ENCODE measurements around the gene ADAR. TPM values are rescaled to one million over a fixed set of nuclear protein-coding genes. Genes with fewer than 3 reads are reported as not detected.

The ADAR gene
- total and polyA plus RNA-seq, 2 donors from 2014 or later, result 40.3 to 154 TPM

DNA sequence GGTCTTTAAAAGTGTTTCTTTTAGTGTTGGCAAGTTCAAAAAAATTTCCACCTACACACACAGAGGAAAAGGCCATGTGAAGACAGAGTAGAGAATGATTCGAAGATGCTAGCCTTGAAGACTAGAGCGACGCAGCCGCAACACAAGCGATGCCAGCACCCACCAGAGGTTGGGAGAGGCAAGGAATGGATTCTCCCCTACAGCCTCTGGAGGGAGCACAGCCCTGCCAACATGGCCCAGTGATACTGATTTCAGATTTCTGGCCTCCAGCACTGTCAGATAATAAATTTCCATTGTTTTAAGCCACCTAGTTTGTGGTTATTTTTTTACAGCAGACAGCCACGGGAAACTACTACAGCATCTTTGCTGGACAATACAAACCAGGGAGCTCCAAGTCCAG, 6.9 kb upstream of the ADAR start:
- Histone ChIP-seq H3K9ac (ENCODE audit: low read length in 3 of 3) (no peak overlapping the region), H3K4me1 (ENCODE audit: control insufficient read depth in 2 of 3, insufficient read depth in 2 of 3, low read depth in 1 of 3, low read length in 3 of 3) (peaks cover 0 to 4% (median 0%) of the 10 kb centered on the region in 3 donors), H3K9me3 (ENCODE audit: control insufficient read depth in 2 of 3, insufficient read depth in 1 of 3, low read length in 3 of 3) (no peaks in the 10 kb centered on the region), H3K27ac (ENCODE audit: low read depth in 2 of 2, low read length in 2 of 2) (no peak overlapping the region), H3K4me3 (ENCODE audit: low read length in 3 of 3) (no peak overlapping the region), H3K36me3 (ENCODE audit: control insufficient read depth in 2 of 3, insufficient read depth in 3 of 3, low read length in 3 of 3) (no peaks in the 10 kb centered on the region), H3K27me3 (ENCODE audit: control insufficient read depth, insufficient read depth, low read length) (no peaks in the 10 kb centered on the region)
- DNase-seq (no peak), FAIRE-seq (no peak)
- TF ChIP-seq, protein P1, sequence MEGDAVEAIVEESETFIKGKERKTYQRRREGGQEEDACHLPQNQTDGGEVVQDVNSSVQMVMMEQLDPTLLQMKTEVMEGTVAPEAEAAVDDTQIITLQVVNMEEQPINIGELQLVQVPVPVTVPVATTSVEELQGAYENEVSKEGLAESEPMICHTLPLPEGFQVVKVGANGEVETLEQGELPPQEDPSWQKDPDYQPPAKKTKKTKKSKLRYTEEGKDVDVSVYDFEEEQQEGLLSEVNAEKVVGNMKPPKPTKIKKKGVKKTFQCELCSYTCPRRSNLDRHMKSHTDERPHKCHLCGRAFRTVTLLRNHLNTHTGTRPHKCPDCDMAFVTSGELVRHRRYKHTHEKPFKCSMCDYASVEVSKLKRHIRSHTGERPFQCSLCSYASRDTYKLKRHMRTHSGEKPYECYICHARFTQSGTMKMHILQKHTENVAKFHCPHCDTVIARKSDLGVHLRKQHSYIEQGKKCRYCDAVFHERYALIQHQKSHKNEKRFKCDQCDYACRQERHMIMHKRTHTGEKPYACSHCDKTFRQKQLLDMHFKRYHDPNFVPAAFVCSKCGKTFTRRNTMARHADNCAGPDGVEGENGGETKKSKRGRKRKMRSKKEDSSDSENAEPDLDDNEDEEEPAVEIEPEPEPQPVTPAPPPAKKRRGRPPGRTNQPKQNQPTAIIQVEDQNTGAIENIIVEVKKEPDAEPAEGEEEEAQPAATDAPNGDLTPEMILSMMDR (IDR thresholded peaks at IDR 0.05; ENCODE audit: borderline replicate concordance, extremely low read depth, insufficient read depth), result no peak
- intact Hi-C loops (cut with DNase I), result no loop called here

DNA sequence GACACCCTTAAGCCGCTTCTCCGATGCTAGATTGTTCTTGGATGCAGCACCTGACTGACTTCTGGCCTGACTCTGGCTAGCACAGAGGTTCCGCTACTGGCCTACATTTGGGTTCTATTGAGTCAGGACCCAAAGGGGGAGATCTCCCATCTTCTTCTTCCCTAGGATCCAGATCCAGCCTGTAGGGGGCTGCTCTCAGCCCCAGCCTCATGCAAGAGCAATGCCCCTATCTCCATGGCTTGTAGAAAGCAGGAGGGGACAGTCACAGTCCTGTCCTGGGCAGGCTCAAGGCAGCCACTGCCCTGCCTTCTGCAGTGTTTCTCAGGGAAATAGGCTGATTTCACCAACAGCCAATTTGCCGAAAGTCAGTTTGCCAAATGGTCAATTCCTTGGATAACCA, 6.3 kb upstream of the ADAR start:
- intact Hi-C loops (cut with DNase I), result no loop called here
- FAIRE-seq (no peak), DNase-seq (no peak)
- no peak overlapping the region for H3K27ac ChIP-seq (ENCODE audit: low read depth in 2 of 2, low read length in 2 of 2)
- H3K4me1 ChIP-seq (ENCODE audit: control insufficient read depth in 2 of 3, insufficient read depth in 2 of 3, low read depth in 1 of 3, low read length in 3 of 3), result peaks cover 0 to 4% (median 0%) of the 10 kb centered on the region in 3 donors
- no peaks in the 10 kb centered on the region for H3K9me3 ChIP-seq (ENCODE audit: control insufficient read depth in 2 of 3, insufficient read depth in 1 of 3, low read length in 3 of 3)
- H3K27me3 ChIP-seq (ENCODE audit: control insufficient read depth, insufficient read depth, low read length), result no peaks in the 10 kb centered on the region
- TF ChIP-seq, protein P1 (IDR thresholded peaks at IDR 0.05; ENCODE audit: borderline replicate concordance, extremely low read depth, insufficient read depth), result no peak
- H3K36me3 ChIP-seq (ENCODE audit: control insufficient read depth in 2 of 3, insufficient read depth in 3 of 3, low read length in 3 of 3), result no peaks in the 10 kb centered on the region
- no peak overlapping the region for H3K9ac ChIP-seq (ENCODE audit: low read length in 3 of 3)
- no peak overlapping the region for H3K4me3 ChIP-seq (ENCODE audit: low read length in 3 of 3)

DNA sequence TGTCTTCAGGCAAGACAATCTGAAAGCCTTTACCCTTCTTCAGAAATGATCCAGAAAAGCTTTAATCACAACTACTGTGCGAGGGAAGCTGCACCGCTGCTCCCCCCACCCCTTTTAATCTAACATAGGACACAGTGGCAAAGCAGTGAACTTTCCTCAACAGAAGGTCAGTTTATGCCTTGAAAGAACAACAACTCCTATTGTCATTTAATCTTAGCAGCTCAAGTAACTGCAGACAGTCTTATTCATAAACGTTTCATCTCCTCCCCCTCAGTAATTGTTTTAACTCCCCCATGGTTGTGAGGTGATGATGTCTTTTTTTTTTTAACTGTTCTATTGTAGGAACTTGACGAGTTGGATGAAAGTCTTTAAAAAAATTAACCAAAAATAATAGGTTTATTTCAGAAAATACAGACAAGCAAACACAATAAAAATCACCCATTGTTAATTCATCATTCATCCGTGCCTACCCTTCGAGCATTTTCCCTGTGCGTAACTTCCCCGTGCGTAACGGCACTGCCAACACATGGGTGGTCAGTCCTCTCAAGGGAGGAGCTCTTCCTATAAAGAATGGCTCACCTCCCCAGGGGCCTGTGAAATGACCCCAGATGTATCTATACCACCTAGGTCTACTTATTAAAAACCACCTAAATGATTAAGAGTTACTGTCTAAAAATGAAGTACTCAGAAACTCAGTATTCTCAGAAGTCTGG, 3.3 kb upstream of the ADAR start:
- intact Hi-C loops (cut with DNase I), result no loop called here
- FAIRE-seq (no peak), DNase-seq (peak in 3 of 5 donors; percentile 17 to 56 (median 54))
- TF ChIP-seq, protein P1 (IDR thresholded peaks at IDR 0.05; ENCODE audit: borderline replicate concordance, extremely low read depth, insufficient read depth), result no peak
- no peaks in the 10 kb centered on the region for H3K36me3 ChIP-seq (ENCODE audit: control insufficient read depth in 2 of 3, insufficient read depth in 3 of 3, low read length in 3 of 3)
- H3K4me3 ChIP-seq (ENCODE audit: low read length in 3 of 3), result no peak overlapping the region
- H3K4me1 ChIP-seq (ENCODE audit: control insufficient read depth in 2 of 3, insufficient read depth in 2 of 3, low read depth in 1 of 3, low read length in 3 of 3), result peaks cover 3 to 8% (median 4%) of the 10 kb centered on the region in 3 donors
- no peak overlapping the region for H3K27ac ChIP-seq (ENCODE audit: low read depth in 2 of 2, low read length in 2 of 2)
- H3K9me3 ChIP-seq (ENCODE audit: control insufficient read depth in 2 of 3, insufficient read depth in 1 of 3, low read length in 3 of 3), result no peaks in the 10 kb centered on the region
- no peaks in the 10 kb centered on the region for H3K27me3 ChIP-seq (ENCODE audit: control insufficient read depth, insufficient read depth, low read length)
- H3K9ac ChIP-seq (ENCODE audit: low read length in 3 of 3), result no peak overlapping the region
